ENCODE data around the gene C1orf198. TPM values are rescaled to one million over a fixed set of nuclear protein-coding genes. Genes with fewer than 3 reads are reported as not detected.

C1orf198 gene
- total and polyA plus RNA-seq, 2 of the 8 experiments (the other 6 are each of a cell fraction or from before 2014, with no cell fraction given) = 30.6 to 45.0 TPM

DNA sequence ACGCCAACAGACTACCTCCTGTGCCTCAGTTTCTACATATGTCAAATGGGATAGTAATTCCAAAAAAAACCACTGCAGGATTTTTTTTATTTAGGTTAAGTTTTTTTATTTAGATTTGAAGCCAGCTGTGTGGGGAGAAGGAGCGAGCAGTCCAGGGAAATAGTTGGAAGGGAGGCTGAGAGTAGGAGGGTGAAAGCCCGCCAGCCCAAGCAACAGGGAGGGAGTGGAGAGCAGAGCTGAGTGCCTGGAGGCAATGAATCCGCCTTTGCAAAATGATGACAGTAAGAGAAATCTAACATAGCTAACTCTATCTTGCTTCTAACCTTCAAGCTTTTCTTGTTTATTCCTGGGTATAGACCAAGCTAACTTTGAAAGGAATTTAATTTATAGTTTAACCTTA lies 15.6 kb upstream of the C1orf198 start:
- Histone ChIP-seq H4K5ac (ENCODE audit: insufficient read length, low read depth, low read length) (no peak overlapping the region), H3K36me3 (ENCODE audit: control insufficient read depth in 2 of 4, insufficient read depth in 4 of 4, low read length in 3 of 4) (no peaks in the 10 kb centered on the region), H3K27ac (ENCODE audit: low read depth, low read length) (no peak overlapping the region), H4K20me1 (replicated peaks in 1 of 2; ENCODE audit: control insufficient read depth in 1 of 2, insufficient read depth in 2 of 2, low read length in 2 of 2) (no peaks in the 10 kb centered on the region), H3K4me3 (ENCODE audit: extremely low read depth in 1 of 4, insufficient read depth in 2 of 4, low read depth in 3 of 4, low read length in 4 of 4) (no peak overlapping the region), H3K9ac (replicated peaks in 1 of 4; ENCODE audit: extremely low read depth in 1 of 4, low read depth in 3 of 4, low read length in 3 of 4) (no peak overlapping the region), H3K4me1 (replicated peaks in 1 of 4; ENCODE audit: control insufficient read depth in 3 of 4, insufficient read depth in 4 of 4, low read length in 3 of 4) (no peaks in the 10 kb centered on the region; a peak in 1 of 7 replicates), H3K4ac (replicated peaks; ENCODE audit: insufficient read length, low read depth, low read length) (no peak overlapping the region), H2BK5ac (ENCODE audit: low read depth, low read length) (no peak overlapping the region), H3K56ac (replicated peaks; ENCODE audit: insufficient read length, low read depth, low read length) (no peak overlapping the region), H3K23me2 (ENCODE audit: low read depth, low read length) (no peaks in the 10 kb centered on the region), H2BK120ac (replicated peaks; ENCODE audit: low read depth, low read length) (no peak overlapping the region), H3K23ac (ENCODE audit: insufficient read length) (no peak overlapping the region), H2AFZ (ENCODE audit: low read length) (no peak overlapping the region), H2BK15ac (ENCODE audit: low read length) (no peak overlapping the region), H2BK12ac (ENCODE audit: low read depth, low read length) (no peak overlapping the region), H3K14ac (ENCODE audit: insufficient read length) (no peak overlapping the region), H3K9me3 (ENCODE audit: insufficient read depth in 2 of 2, low read depth in 1 of 2, low read length in 1 of 2) (no peaks in the 10 kb centered on the region), H3K18ac (ENCODE audit: extremely low read depth, low read length) (no peak overlapping the region), H3K79me2 (ENCODE audit: control insufficient read depth in 1 of 2, insufficient read depth in 2 of 2, low read length in 2 of 2) (no peaks in the 10 kb centered on the region), H3K4me2 (ENCODE audit: insufficient read depth in 1 of 2, low read depth in 2 of 2, low read length in 2 of 2) (no peak overlapping the region), H3K79me1 (ENCODE audit: low read depth, low read length) (no peaks in the 10 kb centered on the region), H4K8ac (ENCODE audit: extremely low read depth, insufficient read depth, low read length) (no peak overlapping the region), H4K91ac (replicated peaks; ENCODE audit: insufficient read length, low read length) (no peak overlapping the region), H2AK5ac (ENCODE audit: low read depth, low read length) (no peak overlapping the region), H2BK20ac (ENCODE audit: low read length) (no peak overlapping the region), H3K27me3 (replicated peaks in 1 of 4; ENCODE audit: control insufficient read depth in 3 of 4, extremely low read depth in 1 of 4, insufficient read depth in 3 of 4, low read length in 3 of 4) (no peaks in the 10 kb centered on the region)
- 84% methylated on average over 4 of the region's 4 CpGs; no CpG with 5 or more reads in 1 of the 2 experiments for WGBS, 2 experiments (ENCODE audit: extremely low coverage in 1 of 2, insufficient coverage in 1 of 2, insufficient read length in 1 of 2, insufficient replicate concordance in 2 of 2, low coverage in 1 of 2, low lambda C conversion rate in 2 of 2, missing lambda C conversion rate in 1 of 2)
- no peak for FAIRE-seq
- ChIA-PET POLR2A (ENCODE audit: partially characterized antibody) (interaction anchor here (0.9 to 1.3 kb wide), 2 partner anchors 15 kb away, joined by 3 to 6 read pairs; no protein-coding TSS in a partner anchor), CTCF (ENCODE audit: partially characterized antibody) (no interaction called here)
- no peak for DNase-seq (ENCODE audit: low read depth in 1 of 2, low spot score in 2 of 2)
- TF ChIP-seq ZNF274 (IDR thresholded peaks at IDR 0.05; ENCODE audit: borderline replicate concordance, extremely low read depth, low read length) = no peak
- no peak for TF ChIP-seq ATF3 (IDR thresholded peaks at IDR 0.05; ENCODE audit: insufficient read depth, low read depth, low read length)
- no peak for TF ChIP-seq RAD21 (IDR thresholded peaks at IDR 0.05 in 1 of 2, conservative IDR thresholded peaks at IDR 0.05 in 1 of 2; ENCODE audit: low read depth in 2 of 2, low read length in 2 of 2)
- no peak for TF ChIP-seq BACH1 (IDR thresholded peaks at IDR 0.05; ENCODE audit: low read length)
- no peak for TF ChIP-seq YY1 (IDR thresholded peaks at IDR 0.05; ENCODE audit: low read depth, low read length)
- TF ChIP-seq CHD2 (IDR thresholded peaks at IDR 0.05; ENCODE audit: low read length) = no peak
